HepG2 (cell line): Measurements from ENCODE around the gene C14orf93. TPM values are rescaled to one million over a fixed set of nuclear protein-coding genes. Genes with fewer than 3 reads are reported as not detected.
A peak's percentile ranks its signal among the peaks of the same experiment; 100 is the strongest.

ENCODE experiments used
- ARNT ChIP-seq: fragments of 450-650 bp; IDR thresholded peaks from 2 replicates; pipeline ENCODE4 v1.6.1; 2017
- ERF ChIP-seq: IDR thresholded peaks from 2 replicates; pipeline ENCODE4 v1.6.1; 2018; ENCODE audit warnings: missing biosample characterization, missing genetic modification reagents
- FOXA3 ChIP-seq: IDR thresholded peaks from 2 replicates; pipeline ENCODE4 v1.6.1; 2016; ENCODE audit warnings: missing genetic modification reagents, missing compliant biosample characterization
- FOXP1 ChIP-seq, 2 experiments: fragments of 450-650 bp in 1 of 2; IDR thresholded peaks; 2 replicates each; pipeline ENCODE4 v1.6.1; 2017 to 2018; ENCODE audit warnings: antibody characterized with exemption in 1 of 2
- HNRNPUL1 ChIP-seq: fragments of 200-400 bp; formaldehyde crosslinking; IDR thresholded peaks from 2 replicates; pipeline ENCODE4 v1.6.1; 2017; ENCODE audit warnings: low read depth, mild to moderate bottlenecking, low read length, moderate library complexity
- HOXA5 ChIP-seq: sonication (generic); formaldehyde crosslinking; IDR thresholded peaks from 2 replicates; pipeline ENCODE4 v1.4.0; 2020; ENCODE audit warnings: missing genetic modification reagents
- KLF16 ChIP-seq, 2 experiments: sonication (generic) in 1 of 2; formaldehyde crosslinking in 1 of 2; IDR thresholded peaks; 2 replicates each; pipeline versions ENCODE4 v1.6.1 to v1.8.0; 2016 to 2023; ENCODE audit warnings: missing genetic modification reagents in 2 of 2, missing compliant biosample characterization in 1 of 2
- MIXL1 ChIP-seq: IDR thresholded peaks from 2 replicates; pipeline ENCODE4 v1.6.1; 2016
- MTF1 ChIP-seq: sonication (generic); formaldehyde crosslinking; IDR thresholded peaks from 2 replicates; pipeline ENCODE4 v1.5.0; 2020; ENCODE audit warnings: missing genetic modification reagents
- PCBP2 ChIP-seq: fragments of 200-400 bp; formaldehyde crosslinking; optimal IDR thresholded peaks from 2 replicates; pipeline ENCODE3; 2018; ENCODE audit warnings: low read length, low read depth; ENCODE audit not compliant: poor library complexity, severe bottlenecking
- POLR2A ChIP-seq, 2 experiments: IDR thresholded peaks; 2 replicates each; pipeline ENCODE4 v1.6.1; 2011; ENCODE audit warnings: low read depth in 2 of 2, low read length in 2 of 2, mild to moderate bottlenecking in 1 of 2, moderate library complexity in 1 of 2; ENCODE audit not compliant: insufficient read depth in 1 of 2
- POLR2AphosphoS2 ChIP-seq: IDR thresholded peaks from 2 replicates; pipeline ENCODE4 v1.6.1; 2011; ENCODE audit warnings: low read depth, low read length, improper control_type of control experiment
- SNAPC2 ChIP-seq: sonication (generic); formaldehyde crosslinking; IDR thresholded peaks from 2 replicates; pipeline ENCODE4 v1.8.1; 2022; ENCODE audit warnings: mild to moderate bottlenecking, missing genetic modification reagents
- TBX2 ChIP-seq: sonication (generic); formaldehyde crosslinking; IDR thresholded peaks from 2 replicates; pipeline ENCODE4 v1.5.0; 2020; ENCODE audit warnings: missing genetic modification reagents, mild to moderate bottlenecking, borderline replicate concordance
- YEATS4 ChIP-seq: sonication (generic); formaldehyde crosslinking; IDR thresholded peaks from 2 replicates; pipeline ENCODE4 v1.4.0; 2020; ENCODE audit warnings: missing genetic modification reagents, borderline replicate concordance
- ZNF143 ChIP-seq: sonication (generic); formaldehyde crosslinking; IDR thresholded peaks from 2 replicates; pipeline ENCODE4 v1.4.0; 2020; ENCODE audit warnings: missing genetic modification reagents
- ZNF263 ChIP-seq: sonication (generic); formaldehyde crosslinking; IDR thresholded peaks from 2 replicates; pipeline ENCODE4 v1.4.0; 2020; ENCODE audit warnings: missing genetic modification reagents
- ZNF292 ChIP-seq: sonication (generic); formaldehyde crosslinking; IDR thresholded peaks from 2 replicates; pipeline ENCODE4 v1.8.1; 2022; ENCODE audit warnings: mild to moderate bottlenecking, low read depth, missing genetic modification reagents, borderline replicate concordance
- ZNF430 ChIP-seq: sonication (generic); formaldehyde crosslinking; IDR thresholded peaks from 2 replicates; pipeline ENCODE4 v1.9.0; 2021; ENCODE audit warnings: mild to moderate bottlenecking, missing genetic modification reagents
- ZNF619 ChIP-seq: sonication (generic); formaldehyde crosslinking; IDR thresholded peaks from 2 replicates; pipeline ENCODE4 v1.4.0; 2020; ENCODE audit warnings: mild to moderate bottlenecking, missing genetic modification reagents
- ZSCAN9 ChIP-seq: IDR thresholded peaks from 2 replicates; pipeline ENCODE4 v1.6.1; 2016; ENCODE audit warnings: borderline replicate concordance
- polyA plus RNA-seq, 8 experiments: library from polyadenylated mRNA; depleted of rRNA in 3 of 8; stranded (reverse) in 7 of 8; unstranded in 1 of 8; fragments of >200 nt; fragmentation: Illumina TruSeq in 4 of 8; extraction: Trizol in 4 of 8; gene quantifications; 2 replicates each; pipeline versions ENCODE4 v1.2.1 to v1.2.3, GENCODE V29; 2011 to 2016; ENCODE audit warnings: low read depth in 4 of 8, missing spikeins in 1 of 8, mixed read lengths in 1 of 8; ENCODE audit not compliant: insufficient read depth in 1 of 8
- total RNA-seq, 5 experiments: library from RNA; depleted of rRNA; stranded (reverse); fragments of >200 nt; fragmentation: Illumina TruSeq; extraction: Trizol; gene quantifications; 2 replicates each; pipeline ENCODE4 v1.2.3, GENCODE V29; 2016; ENCODE audit warnings: low read depth in 1 of 5
- TF ChIP-seq, protein P1 (sequence below): sonication (generic); formaldehyde crosslinking; IDR thresholded peaks from 2 replicates; pipeline ENCODE4 v1.4.0; 2020; ENCODE audit warnings: missing genetic modification reagents
- TF ChIP-seq, protein P2 (sequence below): sonication (generic); formaldehyde crosslinking; IDR thresholded peaks from 2 replicates; pipeline ENCODE4 v1.4.0; 2020; ENCODE audit warnings: mild to moderate bottlenecking, missing genetic modification reagents, borderline replicate concordance
- TF ChIP-seq, protein P3 (sequence below): IDR thresholded peaks from 2 replicates; pipeline ENCODE4 v1.6.1; 2012; ENCODE audit warnings: low read length, improper control_type of control experiment

The C14orf93 gene
- total and polyA plus RNA-seq, 2 of the 13 experiments (the other 11 are each of a cell fraction or from before 2014, with no cell fraction given) = 11.4 to 22.5 TPM

DNA sequence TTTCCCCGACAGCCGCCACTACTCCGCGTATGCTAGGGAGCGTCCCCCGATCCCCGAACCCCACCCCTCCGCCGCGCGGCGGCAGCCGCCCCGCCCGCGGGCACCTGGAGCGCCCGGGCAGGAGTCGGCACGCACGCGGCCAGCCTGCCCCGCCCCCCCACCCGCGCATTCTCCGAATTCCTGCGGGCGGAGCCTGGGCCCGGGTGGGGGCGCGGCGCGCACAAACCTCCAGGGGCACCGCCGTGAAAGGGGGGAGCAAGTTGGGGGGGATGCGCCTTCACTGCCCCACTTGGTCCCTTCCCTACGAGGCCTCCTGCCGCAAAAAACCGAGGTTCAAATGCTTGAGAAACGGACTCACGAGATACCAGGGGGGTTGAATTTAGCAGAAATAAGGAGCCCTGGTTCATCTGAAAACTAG is 29.3 kb downstream of the C14orf93 start (continued):
- TF ChIP-seq ZNF263 (no peak), ZSCAN9 (CRISPR knock-in tag) (peak; percentile 11; the same call in 1 of the 2 replicates), ZNF619 (CRISPR knock-in tag) (no peak), POLR2A (IDR thresholded peaks at IDR 0.05; ENCODE audit: insufficient read depth in 1 of 2, low read depth in 2 of 2, low read length in 2 of 2) (peak in 1 of 2 experiments; percentile 87; a peak in 2 of 4 replicates), PCBP2 (no peak), MIXL1 (CRISPR knock-in tag) (0 out of 2 replicates have a peak, but pooled peaks have one; percentile 10), ZNF430 (no peak), SNAPC2 (CRISPR knock-in tag) (no peak), FOXA3 (CRISPR knock-in tag) (peak; percentile 67), FOXP1 (IDR thresholded peaks at IDR 0.05) (no peak), FOXP1 (CRISPR knock-in tag; IDR thresholded peaks at IDR 0.05) (0 out of 2 replicates have a peak, but pooled peaks have one; percentile 10), ARNT (no peak), HOXA5 (no peak), MTF1 (CRISPR knock-in tag) (no peak), TBX2 (peak; percentile 38; the same call in 1 of the 2 replicates), ZNF292 (no peak), POLR2AphosphoS2 (peak; percentile 93; the same call in 1 of the 2 replicates), HNRNPUL1 (no peak), ZNF143 (CRISPR knock-in tag) (no peak), KLF16 (CRISPR knock-in tag; IDR thresholded peaks at IDR 0.05) (peak in 1 of 2 experiments; percentile 38; a peak in 1 of 4 replicates), YEATS4 (CRISPR knock-in tag) (no peak), ERF (no peak)
- TF ChIP-seq, protein P1, sequence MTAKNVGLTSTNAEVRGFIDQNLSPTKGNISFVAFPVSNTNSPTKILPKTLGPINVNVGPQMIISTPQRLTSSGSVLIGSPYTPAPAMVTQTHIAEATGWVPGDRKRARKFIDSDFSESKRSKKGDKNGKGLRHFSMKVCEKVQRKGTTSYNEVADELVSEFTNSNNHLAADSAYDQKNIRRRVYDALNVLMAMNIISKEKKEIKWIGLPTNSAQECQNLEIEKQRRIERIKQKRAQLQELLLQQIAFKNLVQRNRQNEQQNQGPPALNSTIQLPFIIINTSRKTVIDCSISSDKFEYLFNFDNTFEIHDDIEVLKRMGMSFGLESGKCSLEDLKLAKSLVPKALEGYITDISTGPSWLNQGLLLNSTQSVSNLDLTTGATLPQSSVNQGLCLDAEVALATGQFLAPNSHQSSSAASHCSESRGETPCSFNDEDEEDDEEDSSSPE (CRISPR knock-in tag) = no peak
- TF ChIP-seq, protein P2, sequence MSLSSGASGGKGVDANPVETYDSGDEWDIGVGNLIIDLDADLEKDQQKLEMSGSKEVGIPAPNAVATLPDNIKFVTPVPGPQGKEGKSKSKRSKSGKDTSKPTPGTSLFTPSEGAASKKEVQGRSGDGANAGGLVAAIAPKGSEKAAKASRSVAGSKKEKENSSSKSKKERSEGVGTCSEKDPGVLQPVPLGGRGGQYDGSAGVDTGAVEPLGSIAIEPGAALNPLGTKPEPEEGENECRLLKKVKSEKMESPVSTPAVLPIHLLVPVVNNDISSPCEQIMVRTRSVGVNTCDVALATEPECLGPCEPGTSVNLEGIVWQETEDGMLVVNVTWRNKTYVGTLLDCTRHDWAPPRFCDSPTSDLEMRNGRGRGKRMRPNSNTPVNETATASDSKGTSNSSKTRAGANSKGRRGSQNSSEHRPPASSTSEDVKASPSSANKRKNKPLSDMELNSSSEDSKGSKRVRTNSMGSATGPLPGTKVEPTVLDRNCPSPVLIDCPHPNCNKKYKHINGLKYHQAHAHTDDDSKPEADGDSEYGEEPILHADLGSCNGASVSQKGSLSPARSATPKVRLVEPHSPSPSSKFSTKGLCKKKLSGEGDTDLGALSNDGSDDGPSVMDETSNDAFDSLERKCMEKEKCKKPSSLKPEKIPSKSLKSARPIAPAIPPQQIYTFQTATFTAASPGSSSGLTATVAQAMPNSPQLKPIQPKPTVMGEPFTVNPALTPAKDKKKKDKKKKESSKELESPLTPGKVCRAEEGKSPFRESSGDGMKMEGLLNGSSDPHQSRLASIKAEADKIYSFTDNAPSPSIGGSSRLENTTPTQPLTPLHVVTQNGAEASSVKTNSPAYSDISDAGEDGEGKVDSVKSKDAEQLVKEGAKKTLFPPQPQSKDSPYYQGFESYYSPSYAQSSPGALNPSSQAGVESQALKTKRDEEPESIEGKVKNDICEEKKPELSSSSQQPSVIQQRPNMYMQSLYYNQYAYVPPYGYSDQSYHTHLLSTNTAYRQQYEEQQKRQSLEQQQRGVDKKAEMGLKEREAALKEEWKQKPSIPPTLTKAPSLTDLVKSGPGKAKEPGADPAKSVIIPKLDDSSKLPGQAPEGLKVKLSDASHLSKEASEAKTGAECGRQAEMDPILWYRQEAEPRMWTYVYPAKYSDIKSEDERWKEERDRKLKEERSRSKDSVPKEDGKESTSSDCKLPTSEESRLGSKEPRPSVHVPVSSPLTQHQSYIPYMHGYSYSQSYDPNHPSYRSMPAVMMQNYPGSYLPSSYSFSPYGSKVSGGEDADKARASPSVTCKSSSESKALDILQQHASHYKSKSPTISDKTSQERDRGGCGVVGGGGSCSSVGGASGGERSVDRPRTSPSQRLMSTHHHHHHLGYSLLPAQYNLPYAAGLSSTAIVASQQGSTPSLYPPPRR (CRISPR knock-in tag) = peak; percentile 27; the same call in 1 of the 2 replicates
- TF ChIP-seq, protein P3, sequence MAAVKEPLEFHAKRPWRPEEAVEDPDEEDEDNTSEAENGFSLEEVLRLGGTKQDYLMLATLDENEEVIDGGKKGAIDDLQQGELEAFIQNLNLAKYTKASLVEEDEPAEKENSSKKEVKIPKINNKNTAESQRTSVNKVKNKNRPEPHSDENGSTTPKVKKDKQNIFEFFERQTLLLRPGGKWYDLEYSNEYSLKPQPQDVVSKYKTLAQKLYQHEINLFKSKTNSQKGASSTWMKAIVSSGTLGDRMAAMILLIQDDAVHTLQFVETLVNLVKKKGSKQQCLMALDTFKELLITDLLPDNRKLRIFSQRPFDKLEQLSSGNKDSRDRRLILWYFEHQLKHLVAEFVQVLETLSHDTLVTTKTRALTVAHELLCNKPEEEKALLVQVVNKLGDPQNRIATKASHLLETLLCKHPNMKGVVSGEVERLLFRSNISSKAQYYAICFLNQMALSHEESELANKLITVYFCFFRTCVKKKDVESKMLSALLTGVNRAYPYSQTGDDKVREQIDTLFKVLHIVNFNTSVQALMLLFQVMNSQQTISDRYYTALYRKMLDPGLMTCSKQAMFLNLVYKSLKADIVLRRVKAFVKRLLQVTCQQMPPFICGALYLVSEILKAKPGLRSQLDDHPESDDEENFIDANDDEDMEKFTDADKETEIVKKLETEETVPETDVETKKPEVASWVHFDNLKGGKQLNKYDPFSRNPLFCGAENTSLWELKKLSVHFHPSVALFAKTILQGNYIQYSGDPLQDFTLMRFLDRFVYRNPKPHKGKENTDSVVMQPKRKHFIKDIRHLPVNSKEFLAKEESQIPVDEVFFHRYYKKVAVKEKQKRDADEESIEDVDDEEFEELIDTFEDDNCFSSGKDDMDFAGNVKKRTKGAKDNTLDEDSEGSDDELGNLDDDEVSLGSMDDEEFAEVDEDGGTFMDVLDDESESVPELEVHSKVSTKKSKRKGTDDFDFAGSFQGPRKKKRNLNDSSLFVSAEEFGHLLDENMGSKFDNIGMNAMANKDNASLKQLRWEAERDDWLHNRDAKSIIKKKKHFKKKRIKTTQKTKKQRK = no peak
